K562 (cell line): Measurements from ENCODE around the gene PDE6B. TPM values are rescaled to one million over a fixed set of nuclear protein-coding genes. Genes with fewer than 3 reads are reported as not detected.
A peak's percentile ranks its signal among the peaks of the same experiment; 100 is the strongest.

Source experiments
- DACH1 ChIP-seq: fragments of 450-650 bp; IDR thresholded peaks from 2 replicates; pipeline ENCODE4 v1.6.1; 2018; ENCODE audit not compliant: partially characterized antibody
- FOXP1 ChIP-seq: sonication (generic); formaldehyde crosslinking; IDR thresholded peaks from 2 replicates; pipeline ENCODE4 v1.8.0; 2022; ENCODE audit warnings: mild to moderate bottlenecking, missing genetic modification reagents
- HDGF ChIP-seq: fragments of 450-650 bp; IDR thresholded peaks from 2 replicates; pipeline ENCODE4 v1.6.1; 2016
- ID3 ChIP-seq, 2 experiments: fragments of 250-450 bp in 1 of 2; fragments of 450-650 bp in 1 of 2; sonication (Bioruptor Pico) in 1 of 2; IDR thresholded peaks; 2 replicates each; pipeline versions ENCODE4 v1.6.1 to v1.8.0; 2016 to 2021; ENCODE audit warnings: mild to moderate bottlenecking in 2 of 2, moderate library complexity in 2 of 2, missing compliant biosample characterization in 1 of 2, missing genetic modification characterization in 1 of 2
- JUND ChIP-seq, 2 experiments: IDR thresholded peaks; 2 replicates in 1 of 2; 3 replicates in 1 of 2; pipeline ENCODE4 v1.6.1; 2011; ENCODE audit warnings: borderline replicate concordance in 2 of 2, low read depth in 2 of 2, low read length in 2 of 2, improper control_type of control experiment in 1 of 2, missing biosample characterization in 1 of 2, missing genetic modification characterization in 1 of 2, missing genetic modification reagents in 1 of 2
- TARDBP ChIP-seq: fragments of 450-650 bp; IDR thresholded peaks from 2 replicates; pipeline ENCODE4 v1.6.1; 2016
- THAP12 ChIP-seq: fragments of 250-450 bp; sonication (Bioruptor Pico); IDR thresholded peaks from 2 replicates; pipeline ENCODE4 v1.9.0; 2021; ENCODE audit warnings: mild to moderate bottlenecking, inconsistent platforms
- TSHZ1 ChIP-seq: fragments of 250-450 bp; sonication (Bioruptor Pico); IDR thresholded peaks from 2 replicates; pipeline ENCODE4 v1.4.0; 2020; ENCODE audit warnings: mild to moderate bottlenecking, moderate library complexity
- ZBED1 ChIP-seq: IDR thresholded peaks from 2 replicates; pipeline ENCODE4 v1.6.1; 2014
- ZBTB7A ChIP-seq: IDR thresholded peaks from 2 replicates; pipeline ENCODE4 v1.6.1; 2011; ENCODE audit warnings: low read depth, mild to moderate bottlenecking, low read length, moderate library complexity, borderline replicate concordance; ENCODE audit not compliant: control insufficient read depth
- ZNF24 ChIP-seq: fragments of 450-650 bp; IDR thresholded peaks from 2 replicates; pipeline ENCODE4 v1.6.1; 2016
- ZNF263 ChIP-seq: sonication (generic); formaldehyde crosslinking; IDR thresholded peaks from 2 replicates; pipeline ENCODE4 v1.8.0; 2022; ENCODE audit warnings: mild to moderate bottlenecking, missing genetic modification reagents, borderline replicate concordance
- ZNF280A ChIP-seq: fragments of 450-650 bp; IDR thresholded peaks from 2 replicates; pipeline ENCODE4 v1.6.1; 2018; ENCODE audit warnings: mild to moderate bottlenecking, low read depth; ENCODE audit not compliant: partially characterized antibody
- ZNF282 ChIP-seq: sonication (generic); formaldehyde crosslinking; IDR thresholded peaks from 2 replicates; pipeline ENCODE4 v1.8.1; 2023; ENCODE audit warnings: missing genetic modification reagents
- polyA plus RNA-seq, 8 experiments: library from polyadenylated mRNA; depleted of rRNA in 4 of 8; stranded (reverse) in 5 of 8; unstranded in 3 of 8; fragments of >200 nt; fragmentation: Nextera tagmentation in 2 of 8; fragmentation: Illumina TruSeq in 1 of 8; extraction: Ambion mirVana in 2 of 8; extraction: Trizol in 1 of 8; gene quantifications; 2 replicates each; pipeline versions ENCODE4 v1.2.1 to v1.2.3, GENCODE V29; 2011 to 2014; ENCODE audit warnings: inconsistent platforms in 1 of 8, missing spikeins in 1 of 8
- total RNA-seq, 7 experiments: library from RNA; depleted of rRNA in 6 of 7; stranded (reverse); fragments of >200 nt in 6 of 7; fragmentation: Illumina TruSeq in 2 of 7; extraction: Trizol in 2 of 7; gene quantifications; 2 replicates each; pipeline versions ENCODE4 v1.2.1 to v1.2.3, GENCODE V29; 2011 to 2021; ENCODE audit warnings: low replicate concordance in 1 of 7
- TF ChIP-seq, protein P1 (sequence below): IDR thresholded peaks from 2 replicates; pipeline ENCODE4 v1.6.1; 2016; ENCODE audit warnings: missing genetic modification characterization, missing compliant biosample characterization

The PDE6B gene
- total and polyA plus RNA-seq, 9 of the 15 experiments (the other 6 are each of a cell fraction or from before 2014, with no cell fraction given), result 0.04 TPM; not detected in 8

GRCh38 chr4:705278-706082 lies 80.1 kb downstream of the PDE6B start, which contains the start of gene PCGF3 (continued):
- TF ChIP-seq TSHZ1, result no peak
- TF ChIP-seq ID3 (CRISPR knock-in tag; IDR thresholded peaks at IDR 0.05), result no peak
- TF ChIP-seq ID3 (tag; IDR thresholded peaks at IDR 0.05), result no peak
- no peak for TF ChIP-seq DACH1
- TF ChIP-seq ZBTB7A, result peak; percentile 89
- TF ChIP-seq FOXP1 (CRISPR knock-in tag), result peak; percentile 66; the same call in 1 of the 2 replicates
- TF ChIP-seq HDGF, result peak; percentile 94; the same call in 1 of the 2 replicates
- TF ChIP-seq, protein P1, sequence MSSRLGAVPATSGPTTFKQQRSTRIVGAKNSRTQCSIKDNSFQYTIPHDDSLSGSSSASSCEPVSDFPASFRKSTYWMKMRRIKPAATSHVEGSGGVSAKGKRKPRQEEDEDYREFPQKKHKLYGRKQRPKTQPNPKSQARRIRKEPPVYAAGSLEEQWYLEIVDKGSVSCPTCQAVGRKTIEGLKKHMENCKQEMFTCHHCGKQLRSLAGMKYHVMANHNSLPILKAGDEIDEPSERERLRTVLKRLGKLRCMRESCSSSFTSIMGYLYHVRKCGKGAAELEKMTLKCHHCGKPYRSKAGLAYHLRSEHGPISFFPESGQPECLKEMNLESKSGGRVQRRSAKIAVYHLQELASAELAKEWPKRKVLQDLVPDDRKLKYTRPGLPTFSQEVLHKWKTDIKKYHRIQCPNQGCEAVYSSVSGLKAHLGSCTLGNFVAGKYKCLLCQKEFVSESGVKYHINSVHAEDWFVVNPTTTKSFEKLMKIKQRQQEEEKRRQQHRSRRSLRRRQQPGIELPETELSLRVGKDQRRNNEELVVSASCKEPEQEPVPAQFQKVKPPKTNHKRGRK, result no peak
- TF ChIP-seq THAP12, result peak; percentile 57; the same call in 1 of the 2 replicates
- TF ChIP-seq ZBED1, result no peak
- TF ChIP-seq ZNF280A, result no peak
- 0 out of 2 replicates have a peak, but pooled peaks have one; percentile 32 for TF ChIP-seq ZNF24
- TF ChIP-seq ZNF263 (CRISPR knock-in tag), result no peak
- no peak for TF ChIP-seq TARDBP
- TF ChIP-seq ZNF282 (CRISPR knock-in tag), result no peak
- TF ChIP-seq JUND (IDR thresholded peaks at IDR 0.05; ENCODE audit: borderline replicate concordance, low read depth, low read length), result 0 out of 2 replicates have a peak, but pooled peaks have one; percentile 5
- TF ChIP-seq JUND (tag; IDR thresholded peaks at IDR 0.05; ENCODE audit: borderline replicate concordance, low read depth, low read length), result no peak
